IPS DF 4.7 (cell line): ENCODE data around the gene LGALS9B.
"Not testable (repeated sequence)": the region's sequence is repeated elsewhere in the genome, so short reads cannot be mapped to it uniquely, and the experiment has no call there.

Experiments
- DNase-seq: peaks from one replicate; pipeline ENCODE4 v3.0.0-alpha.2; 2013; ENCODE audit warnings: low spot score; ENCODE audit errors: extremely low read depth

The LGALS9B gene

DNA sequence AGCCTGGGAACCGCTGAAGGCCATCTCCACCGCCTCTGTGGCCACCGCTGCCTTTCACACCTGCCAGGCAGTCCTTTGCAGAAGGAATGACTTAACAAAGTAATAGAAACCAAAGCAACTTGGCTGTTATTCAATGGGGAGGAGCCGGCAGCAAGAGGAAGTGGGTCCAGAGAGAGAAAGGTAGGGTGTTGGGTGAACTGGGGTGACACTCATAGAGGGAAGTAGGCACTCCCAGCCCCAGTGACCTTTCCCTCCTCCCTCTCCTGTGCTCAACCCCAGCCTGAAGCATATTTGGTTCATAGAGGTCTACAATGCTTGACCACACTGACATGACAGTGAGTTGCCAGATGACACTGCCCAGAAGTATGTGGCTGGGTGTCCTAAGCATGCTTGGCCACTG, at the start of gene LGALS9B:
Gene LGALS9B (minus strand): TSS at position 93 of the 400 bp plus-strand sequence. CDS start 69 bp downstream, at position 24.
- not testable (repeated sequence) for DNase-seq

DNA sequence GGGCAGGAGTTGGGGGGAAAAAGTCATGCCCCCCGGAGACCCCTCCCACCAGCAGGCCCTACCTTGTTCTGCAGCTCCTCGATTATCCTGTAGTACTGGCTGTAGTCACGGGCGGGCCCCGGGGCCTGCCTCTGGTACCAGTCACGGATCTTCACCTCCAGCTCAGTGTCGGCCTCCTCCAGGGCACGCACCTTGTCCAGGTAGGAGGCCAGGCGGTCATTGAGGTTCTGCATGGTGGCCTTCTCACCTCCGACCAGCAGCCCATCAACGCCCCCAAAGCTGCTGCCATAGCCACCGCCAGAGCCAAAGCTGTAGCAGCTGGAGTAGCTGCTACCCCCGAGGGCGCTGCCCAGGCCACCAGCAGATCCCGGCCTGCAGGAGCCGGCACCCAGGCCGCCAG, 49.6 kb upstream of the LGALS9B start:
- not testable (repeated sequence) for DNase-seq

DNA sequence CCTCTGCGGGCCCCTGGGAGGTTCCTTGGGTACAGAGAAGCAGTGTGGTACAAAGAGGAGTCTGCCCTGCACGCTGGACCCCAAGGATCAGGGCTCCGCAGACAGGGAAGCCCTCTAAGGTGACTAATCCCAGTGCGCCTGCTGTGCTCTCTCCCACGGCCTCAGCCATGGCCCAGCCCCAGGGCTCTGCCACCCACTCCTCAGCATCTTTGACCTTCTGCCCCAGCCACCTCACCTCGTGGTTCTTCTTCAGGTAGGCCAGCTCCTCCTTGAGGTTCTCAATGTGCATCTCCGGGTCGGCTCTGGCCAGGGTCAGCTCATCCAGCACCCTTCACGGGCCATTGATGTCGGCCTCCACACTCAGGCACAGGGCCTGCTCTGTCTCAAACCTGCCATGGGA, 47.8 kb upstream of the LGALS9B start:
- DNase-seq = not testable (repeated sequence)

DNA sequence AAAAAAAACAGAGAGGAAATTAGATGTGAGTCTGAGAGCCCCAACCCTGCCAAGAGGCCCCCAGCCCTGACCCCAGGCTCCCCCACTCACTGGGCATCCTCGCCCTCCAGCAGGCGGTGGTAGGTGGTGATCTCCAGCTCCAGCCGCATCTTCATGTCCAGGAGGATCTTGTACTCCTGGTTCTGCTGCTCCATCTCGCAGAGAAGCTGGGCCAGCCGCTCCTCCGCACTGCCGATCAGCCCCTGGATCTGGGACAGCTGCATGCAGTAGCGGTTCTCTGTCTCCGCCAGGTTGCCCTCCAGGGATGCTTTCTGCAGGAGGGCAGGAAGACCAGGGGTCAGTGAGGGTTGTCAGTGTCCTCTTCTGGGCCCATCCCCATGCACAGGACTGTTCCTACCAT, 46.2 kb upstream of the LGALS9B start:
- DNase-seq = not testable (repeated sequence)

DNA sequence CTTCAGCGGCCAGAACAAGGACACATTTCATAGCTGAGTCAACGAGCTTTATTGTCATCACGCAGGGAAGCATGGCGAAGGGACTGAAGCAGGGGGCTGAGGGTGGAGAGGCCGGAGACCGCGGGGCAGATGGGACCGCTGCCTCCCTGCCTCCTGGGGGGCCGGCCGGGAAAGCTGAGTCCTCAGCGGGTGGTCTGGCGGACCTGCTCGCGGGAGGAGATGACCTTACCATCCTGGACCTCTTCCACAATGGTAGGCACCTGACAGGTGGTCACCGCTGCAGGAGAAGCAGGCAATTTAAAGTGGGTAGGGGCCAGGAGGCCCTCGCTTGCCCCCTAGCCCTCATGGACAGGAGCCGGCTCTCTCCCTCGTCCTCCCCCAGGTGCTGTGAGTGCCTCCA, 45.0 kb upstream of the LGALS9B start:
- DNase-seq = not testable (repeated sequence)

DNA sequence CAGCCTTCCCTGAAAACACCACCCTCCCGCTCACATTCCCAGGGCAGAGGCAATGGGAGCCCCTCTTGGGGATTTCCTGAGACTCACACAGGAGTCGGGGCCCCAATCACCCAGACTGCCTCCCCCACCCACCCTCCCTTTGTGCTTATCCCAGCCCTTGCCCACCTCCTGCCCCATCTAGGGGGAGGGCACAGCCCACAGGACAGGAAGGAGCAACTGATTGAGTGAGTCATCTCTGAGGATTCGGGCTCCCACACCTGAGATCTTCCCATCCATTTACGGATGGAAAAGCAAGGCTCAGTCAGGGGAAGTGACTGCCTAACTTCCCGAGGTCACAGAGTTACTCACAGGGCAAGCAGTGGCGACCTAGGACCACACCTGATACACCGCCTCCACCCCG, 44.4 kb upstream of the LGALS9B start:
- not testable (repeated sequence) for DNase-seq

DNA sequence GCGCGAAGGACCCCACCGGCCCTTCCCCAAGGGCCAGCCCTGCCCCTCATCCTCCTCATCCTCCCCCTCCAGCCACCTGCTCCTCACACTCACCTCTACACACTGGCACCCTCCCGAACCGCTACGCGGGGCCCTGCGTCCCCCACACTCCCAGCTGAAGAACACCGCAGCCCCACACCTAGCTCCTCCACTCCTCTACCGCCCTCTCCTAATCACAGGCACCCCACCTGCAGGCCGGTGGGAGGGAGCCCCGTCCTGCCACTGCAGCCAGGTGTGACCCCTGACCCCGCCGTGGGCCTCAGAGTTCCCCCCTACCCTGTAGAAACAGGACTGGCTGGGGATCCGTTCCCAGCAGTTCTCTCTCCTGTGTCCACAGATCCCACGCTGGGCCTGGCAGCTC, 38.0 kb upstream of the LGALS9B start:
- DNase-seq = not testable (repeated sequence)

DNA sequence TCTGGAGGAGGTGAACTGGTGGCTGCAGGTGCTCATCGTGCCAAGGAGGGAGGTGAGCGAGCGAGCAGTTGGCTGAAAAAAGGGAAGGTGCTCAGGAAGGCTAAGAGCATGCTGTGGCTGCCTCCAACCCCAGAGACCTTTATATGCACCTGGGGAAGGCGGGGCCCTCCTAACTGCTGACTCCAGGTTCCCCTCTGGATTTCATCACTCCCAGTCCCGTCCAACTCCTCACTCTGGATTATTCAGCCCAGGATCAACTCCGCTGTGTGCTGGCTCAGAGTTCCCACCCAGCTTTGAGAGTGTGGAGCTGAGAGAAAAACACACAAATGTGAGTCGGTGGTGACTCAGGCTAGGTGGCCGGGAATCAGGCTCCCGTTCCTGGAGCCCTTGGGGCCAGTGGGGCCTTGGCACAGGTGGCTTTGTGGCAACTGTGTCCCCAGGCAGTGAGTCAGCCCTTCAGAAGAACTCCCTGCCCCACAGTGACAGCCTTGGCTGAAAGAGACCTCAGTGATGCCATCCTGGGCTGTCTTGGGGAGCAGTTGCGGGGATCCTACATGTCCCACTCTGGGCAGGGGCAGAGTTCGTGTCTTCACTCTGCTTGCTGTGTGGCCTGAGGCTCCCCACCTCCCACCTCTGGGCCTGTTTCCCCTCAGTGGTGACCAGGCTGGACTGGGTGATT, 37.2 kb upstream of the LGALS9B start:
- not testable (repeated sequence) for DNase-seq

DNA sequence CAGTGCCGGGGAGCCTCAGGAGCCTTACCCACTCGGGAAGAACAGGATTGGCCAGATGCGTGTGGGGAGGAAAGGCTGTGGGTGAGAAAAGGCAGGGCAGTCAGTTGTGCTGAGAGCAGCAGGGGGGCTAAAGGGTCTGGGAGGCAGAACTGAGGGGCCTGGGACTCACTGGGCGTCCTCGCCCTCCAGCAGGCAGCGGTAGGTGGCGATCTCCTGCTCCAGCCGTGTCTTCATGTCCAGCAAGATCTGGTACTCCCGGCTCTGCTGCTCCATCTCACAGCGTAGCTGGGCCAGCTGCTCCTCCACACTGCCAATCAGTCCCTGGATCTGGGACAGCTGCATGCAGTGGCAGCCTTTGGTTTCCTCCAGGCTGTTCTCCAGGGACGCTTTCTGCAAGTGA, 34.6 kb upstream of the LGALS9B start:
- not testable (repeated sequence) for DNase-seq

DNA sequence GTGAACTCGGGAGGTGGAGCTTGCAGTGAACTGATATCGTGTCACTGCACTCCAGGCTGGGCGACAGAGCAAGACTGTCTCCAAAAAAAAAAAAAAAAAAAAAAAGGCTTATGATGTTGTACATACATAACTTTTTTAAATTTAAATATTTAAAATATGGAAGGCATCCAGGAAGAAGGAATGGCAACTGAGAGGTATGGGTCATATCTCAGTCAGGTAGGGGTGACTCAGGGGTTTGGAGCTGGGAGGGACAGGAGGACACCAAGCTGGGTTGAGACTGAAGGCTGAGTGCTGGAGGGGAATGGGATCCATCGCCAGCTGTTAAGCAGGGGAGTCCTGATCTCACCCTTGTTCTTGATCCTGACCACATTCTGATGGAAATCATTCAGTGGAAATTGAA, 33.0 kb upstream of the LGALS9B start:
- DNase-seq = not testable (repeated sequence)

DNA sequence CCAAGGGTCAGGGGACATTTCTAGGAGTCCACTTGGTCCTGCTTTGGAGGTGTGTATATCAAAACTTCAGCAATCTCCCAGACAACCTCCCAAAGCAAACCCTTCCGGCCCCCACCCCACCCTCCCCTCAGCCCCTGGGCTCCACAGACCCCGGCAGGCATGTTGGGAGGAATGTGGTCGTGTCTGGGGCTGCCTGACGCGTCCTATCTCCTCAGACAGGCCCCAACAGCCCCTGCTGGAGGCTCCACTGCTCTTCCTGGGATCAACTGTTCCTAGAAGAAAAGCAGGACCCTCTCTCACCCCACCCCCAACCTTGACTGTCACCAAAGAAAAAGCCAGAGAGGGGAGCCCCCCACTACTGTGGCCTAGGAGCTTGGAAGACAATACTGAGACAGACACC, 28.1 kb upstream of the LGALS9B start:
- not testable (repeated sequence) for DNase-seq

DNA sequence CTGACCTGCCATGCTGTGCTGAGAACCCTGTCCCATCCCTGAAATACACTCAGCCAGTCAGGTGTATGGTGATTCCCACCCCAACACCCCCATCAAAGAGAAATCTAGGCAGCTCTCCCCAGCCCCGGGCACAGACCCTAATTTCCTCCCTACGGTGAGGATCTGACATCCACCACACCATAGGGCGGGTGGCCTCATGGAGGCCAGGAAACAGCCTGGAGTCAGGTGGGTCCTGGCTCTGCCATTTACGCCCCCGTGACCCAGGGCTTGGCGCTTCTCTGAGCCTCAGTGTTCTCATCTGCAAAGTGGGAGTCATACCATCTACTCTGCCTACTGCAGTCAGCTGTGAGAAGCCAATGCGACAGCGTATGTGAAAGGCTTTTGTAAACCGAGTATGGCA, 27.4 kb upstream of the LGALS9B start:
- not testable (repeated sequence) for DNase-seq

DNA sequence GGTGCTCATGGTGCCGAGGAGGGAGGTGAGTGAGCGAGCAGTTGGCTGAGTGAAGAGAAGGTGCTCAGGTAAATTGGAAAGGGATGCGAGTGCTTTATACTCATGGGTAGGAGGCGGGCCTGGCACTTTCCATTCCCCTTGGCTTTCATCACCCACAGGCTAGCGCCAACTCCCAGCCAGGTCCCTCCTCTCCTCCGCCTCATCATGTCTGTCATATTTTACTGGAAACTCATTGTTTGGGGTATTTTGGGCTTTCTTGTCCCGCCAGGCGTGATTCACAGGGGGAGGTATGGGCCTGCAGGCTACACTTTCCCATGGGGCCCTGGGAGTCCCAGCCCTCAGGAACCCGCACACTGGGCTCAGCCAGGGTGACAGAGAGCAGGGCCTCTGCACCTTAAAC, 26.8 kb upstream of the LGALS9B start:
- DNase-seq = not testable (repeated sequence)

DNA sequence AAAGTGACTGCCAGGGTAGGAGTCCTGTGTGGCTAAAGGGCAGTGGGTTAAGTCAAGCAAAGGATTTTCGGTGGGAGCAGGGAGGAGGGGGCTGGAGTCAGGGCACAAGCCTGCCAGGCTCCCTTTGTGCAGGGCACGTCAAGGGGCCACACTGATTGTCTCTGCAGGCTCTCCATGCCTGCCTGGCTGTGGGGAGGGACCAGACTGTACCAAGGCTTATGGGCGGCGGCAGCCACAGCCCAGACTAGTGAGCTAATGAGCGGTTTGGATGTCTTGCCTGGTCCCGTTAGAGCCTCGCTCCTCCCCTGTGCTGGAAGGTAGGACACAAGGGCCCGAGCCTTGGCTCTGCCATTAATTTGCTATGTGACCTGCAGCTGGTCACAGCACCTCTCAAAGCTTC, 25.6 kb upstream of the LGALS9B start:
- DNase-seq = not testable (repeated sequence)

DNA sequence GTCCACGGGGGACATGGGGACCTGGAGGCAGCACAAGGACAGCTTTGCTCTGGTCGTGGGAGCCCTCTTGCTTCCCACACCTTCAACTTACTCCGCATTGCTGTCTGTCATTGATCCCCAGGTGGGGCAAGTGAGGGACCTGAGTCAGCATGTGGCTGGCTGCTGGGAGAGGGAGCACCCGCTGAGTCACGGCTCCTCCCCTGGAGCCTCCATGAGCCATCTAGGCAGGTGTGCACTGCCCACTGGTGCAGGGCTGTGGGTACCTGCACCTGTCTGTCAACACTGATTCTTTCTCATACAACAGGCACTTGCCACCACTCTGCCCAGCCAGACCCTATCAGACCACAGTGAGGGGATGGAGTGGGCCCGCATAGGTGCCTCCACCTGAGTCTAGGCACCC, 24.8 kb upstream of the LGALS9B start:
- DNase-seq = not testable (repeated sequence)

DNA sequence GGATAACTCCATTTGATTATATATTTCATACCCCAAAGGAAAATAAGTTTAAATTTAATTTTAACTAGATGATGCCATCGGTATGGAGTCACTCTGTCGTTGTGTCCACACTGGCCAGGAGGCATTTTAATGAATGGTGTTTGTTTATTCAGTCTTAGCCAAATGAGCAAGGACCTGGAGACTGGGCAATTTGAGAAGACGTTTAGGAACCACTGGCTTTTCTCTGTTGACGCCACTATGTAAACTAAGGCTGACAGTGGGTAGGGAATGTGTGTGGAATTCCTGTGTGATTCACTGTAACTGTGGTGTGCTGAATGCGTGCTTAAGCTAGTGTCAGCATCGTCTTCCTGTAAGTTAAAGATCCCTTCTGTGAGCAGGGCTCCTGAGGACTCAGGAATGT, 17.6 kb upstream of the LGALS9B start:
- not testable (repeated sequence) for DNase-seq

DNA sequence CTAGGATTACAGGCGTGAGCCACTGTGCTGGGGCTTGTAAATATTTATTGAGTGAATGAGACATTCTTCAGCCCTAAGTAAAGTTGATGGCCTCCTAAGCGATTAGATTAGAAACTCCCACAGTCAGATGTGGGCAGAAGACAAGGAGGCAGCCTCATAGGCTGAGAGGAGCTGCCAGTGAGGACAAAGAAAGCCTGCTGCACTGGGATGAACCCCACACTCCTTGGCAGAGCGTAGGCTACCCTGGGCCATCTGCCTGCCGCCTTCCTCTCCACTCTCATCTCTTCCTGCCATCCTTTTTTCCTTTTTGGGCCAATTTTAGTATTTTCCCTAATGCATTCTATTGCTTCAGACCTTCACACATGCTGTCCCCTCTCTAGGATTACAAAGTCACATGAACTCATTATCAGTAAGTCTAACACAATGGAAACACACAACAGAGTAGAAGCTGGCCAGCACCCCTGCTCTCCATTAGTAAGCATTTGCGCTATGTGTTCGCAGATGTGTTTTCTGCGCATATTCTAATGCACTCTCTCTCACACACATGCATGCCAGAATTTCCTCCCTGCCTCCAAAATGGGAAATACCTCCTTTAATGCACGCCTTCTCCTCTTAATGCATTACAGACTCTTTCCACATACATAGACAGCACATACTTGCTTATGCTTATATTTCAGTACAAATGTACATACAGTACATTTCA, 12.7 kb upstream of the LGALS9B start:
- not testable (repeated sequence) for DNase-seq

DNA sequence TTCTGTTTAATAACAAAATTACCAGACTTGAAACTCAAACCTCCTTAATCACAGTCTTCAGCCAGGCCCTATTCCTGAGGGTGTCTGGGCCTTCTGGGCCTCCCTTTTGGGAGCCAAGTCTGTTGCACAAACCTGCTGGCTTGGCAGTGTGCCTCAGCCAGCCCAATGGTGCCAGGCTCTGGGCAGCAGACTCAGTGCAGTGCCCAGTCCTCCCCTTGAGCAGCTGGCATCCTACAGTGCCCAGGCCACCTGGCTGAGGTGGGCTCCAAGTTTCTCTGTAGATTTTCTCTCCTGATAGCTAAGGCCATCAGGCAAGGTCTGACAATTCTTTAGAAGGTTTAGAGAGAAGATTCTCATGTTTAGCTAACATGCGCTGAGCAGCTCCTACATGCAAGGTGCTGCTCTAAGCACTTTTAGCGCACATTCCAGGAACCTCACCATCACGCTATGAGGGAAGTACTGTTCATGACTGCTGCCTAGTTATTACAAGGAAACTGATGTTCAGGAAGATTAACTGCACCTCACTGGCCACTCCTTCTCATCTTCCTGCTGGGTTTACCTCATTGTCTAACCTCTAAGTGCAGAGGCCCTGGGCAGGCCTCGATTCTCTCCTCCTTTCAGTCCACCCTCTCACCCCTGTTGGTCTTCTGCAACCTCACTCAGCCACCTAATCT, 10.2 kb upstream of the LGALS9B start:
- DNase-seq = not testable (repeated sequence)

DNA sequence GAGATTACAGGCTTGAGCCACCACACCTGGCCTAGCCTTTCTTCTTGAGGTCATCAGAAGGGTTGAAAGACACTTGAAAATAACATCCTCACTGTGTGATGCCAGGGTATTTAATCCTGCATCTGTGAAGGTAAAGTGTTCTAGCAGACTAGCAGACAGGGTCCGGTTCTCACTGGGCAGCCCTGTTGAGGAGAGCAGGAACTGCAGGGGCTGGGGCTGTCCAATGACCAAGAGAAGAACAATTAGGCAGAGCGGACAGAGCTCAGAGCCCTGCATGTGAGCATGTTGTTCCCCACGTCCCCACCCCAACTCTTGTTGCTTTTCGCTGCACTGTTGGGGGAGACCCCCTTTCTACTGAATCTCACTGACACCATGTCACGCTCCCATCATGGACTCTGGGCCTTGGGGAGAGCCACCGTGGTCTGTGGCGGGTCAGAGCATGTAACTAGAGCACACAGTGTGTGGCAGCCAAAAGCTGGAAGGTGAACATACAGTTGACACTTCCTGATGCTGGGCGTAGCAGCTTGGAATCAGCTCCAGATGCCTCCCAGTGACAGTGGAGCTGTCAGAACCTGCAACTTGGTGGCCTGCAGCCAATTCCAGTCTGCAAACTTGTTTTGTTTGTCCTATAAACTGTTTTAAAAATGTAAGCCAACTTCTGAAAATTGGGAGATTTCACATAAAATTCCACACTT, 7.9 kb upstream of the LGALS9B start:
- DNase-seq = not testable (repeated sequence)

DNA sequence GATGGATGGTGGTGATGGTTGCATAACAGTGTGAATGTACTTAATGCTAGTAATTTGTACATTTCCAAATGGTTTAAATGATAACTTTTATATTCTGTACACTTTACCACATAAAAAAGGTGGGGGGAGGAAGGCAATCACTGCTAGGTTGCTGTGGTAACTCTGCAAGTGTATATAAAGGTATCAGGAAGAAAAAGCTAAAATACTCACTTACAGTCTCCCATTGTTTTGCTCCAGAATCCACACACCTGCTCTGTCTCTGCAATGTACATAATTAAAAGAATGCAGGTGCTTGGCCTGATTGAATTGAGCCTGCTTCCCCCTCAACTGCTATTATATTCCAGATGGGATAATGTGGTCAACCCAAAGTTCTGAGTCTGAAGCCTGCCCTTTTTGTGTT, 6.7 kb upstream of the LGALS9B start:
- not testable (repeated sequence) for DNase-seq

DNA sequence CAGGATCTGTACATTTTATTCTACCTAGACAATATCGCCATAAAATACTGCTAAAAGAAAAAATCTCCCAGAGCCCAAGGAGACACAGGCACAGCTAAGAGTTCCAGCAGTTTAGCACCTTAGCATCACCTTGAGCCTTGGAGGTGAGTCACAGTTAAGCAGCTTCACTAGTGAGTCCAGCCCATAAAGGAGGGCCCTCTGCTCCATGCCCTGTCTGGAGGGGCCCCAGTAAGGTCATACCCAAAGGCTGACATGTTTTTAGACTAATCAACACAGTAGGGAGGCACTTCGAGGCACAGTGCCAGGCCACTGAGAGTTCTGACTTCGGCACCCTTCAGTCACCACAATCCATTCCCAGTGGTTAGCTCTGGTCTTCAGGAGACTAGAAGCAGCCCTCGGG, 2.6 kb upstream of the LGALS9B start:
- not testable (repeated sequence) for DNase-seq

DNA sequence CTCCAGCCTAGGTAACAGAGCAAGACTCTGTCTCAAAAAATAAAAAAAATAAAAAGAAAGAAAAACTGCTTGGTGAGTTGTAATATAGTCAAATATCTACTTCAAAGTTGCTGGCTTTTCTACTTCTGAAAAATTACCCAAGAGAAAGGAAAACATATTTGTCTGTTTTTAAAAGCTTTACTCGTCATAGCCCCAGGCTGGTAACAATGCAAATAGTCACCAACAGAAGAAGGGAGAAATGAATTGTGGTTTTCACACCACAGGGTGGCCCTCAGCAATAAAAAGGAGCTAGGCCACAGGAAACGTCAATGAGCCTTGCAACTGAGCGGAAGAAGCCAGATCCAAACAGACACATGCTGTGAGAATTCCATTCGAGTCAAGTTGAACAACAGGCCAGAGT, 1.8 kb upstream of the LGALS9B start:
- not testable (repeated sequence) for DNase-seq
